GM21367 (cell line): ENCODE measurements around the gene FAM3D.

ENCODE experiments used
- ATAC-seq: cut with Tn5 transposase; IDR thresholded peaks from one replicate; pipeline ENCODE4 v1.9.1; 2021; ENCODE audit not compliant: unreplicated experiment

The FAM3D gene

GRCh38 chr3:58628823-58629562, 37.6 kb downstream of the FAM3D start:
- ATAC-seq = no peak

DNA sequence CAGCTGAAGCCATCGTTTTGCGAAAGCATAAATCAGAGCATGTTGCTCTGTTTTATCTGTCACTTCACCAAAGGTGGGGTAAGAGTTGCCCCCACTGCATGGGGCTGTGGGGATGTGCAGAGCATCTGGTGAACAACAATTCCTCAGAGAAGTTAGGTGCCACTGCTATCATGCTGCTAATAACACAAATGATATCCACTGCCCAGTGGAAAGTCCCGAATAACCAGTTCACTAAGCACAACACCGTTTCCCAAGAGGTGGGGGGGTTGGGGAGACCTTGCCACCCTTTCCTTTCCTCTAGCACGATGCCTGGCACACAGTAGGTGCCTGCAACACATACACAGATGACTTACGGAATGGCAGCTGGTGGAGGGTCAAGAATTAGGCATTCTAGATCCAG, 38.6 kb downstream of the FAM3D start:
- no peak for ATAC-seq

- no peak for ATAC-seq
Measured at GRCh38 chr3:58627570-58627885, 39.0 kb downstream of the FAM3D start.

DNA sequence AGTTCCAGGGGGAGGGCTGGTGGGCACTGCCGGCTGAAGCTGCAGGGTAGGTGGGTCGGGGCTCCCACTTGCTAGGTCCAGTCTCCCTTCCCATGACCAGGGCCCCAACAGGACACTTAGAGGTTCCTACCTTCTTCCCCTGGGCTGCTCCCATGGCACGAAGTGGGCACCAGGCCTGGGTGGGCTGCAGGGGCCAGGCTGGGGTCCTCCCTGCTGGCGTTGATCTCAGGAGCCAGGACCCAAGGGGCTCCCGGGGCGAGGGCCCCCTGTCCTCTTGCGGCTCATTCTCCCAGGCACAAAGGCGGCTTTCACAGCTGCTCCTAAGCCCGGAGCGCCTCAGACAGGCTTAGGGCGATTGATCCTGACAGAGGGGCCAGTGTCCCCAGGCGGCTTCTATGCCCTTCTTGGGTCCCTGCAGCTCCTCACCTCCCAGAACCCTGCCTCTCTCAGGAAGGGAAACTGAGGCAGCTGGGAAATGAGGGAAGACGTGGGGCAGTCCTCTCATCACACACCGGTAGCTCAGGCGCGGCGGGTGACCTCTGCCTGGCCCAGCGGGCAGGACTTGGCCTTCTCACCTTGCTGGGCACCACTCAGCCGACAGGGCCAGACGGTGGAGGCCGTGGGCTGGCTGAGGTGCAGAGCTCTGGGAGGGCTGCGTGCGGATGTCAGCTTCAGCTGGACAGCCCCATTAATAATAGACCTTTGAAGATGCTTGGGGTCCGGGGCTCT, 39.6 kb downstream of the FAM3D start:
- ATAC-seq = no peak

DNA sequence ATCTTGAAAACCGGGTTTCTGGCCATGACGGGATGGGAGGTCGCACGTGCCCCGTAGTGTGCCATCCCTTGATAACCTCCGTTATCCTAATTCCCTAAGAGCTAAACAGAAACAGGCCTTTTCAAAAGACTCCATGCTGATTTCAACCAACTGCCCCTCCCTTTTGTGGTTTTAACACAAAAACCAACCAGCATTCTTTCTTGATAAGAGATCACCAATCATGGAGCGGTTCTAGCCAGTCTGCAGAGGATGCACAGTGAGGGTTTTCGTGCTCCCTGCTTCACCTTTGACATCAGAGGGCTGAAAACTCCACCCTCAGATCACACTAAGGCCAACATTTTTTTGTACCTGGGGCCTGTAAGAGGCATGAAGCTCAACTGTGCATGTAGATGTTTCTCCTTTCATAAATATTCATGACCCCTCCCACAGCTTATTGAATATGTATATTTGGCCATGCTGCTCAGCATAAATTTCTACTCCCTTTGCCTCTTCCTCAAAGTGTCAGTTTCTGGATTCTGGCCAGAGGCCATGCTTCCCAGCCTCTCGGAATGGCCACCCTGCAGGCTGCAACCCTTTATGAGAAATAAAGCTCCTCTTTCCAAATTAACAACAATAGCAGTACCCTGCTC, 41.3 kb downstream of the FAM3D start:
- no peak for ATAC-seq

DNA sequence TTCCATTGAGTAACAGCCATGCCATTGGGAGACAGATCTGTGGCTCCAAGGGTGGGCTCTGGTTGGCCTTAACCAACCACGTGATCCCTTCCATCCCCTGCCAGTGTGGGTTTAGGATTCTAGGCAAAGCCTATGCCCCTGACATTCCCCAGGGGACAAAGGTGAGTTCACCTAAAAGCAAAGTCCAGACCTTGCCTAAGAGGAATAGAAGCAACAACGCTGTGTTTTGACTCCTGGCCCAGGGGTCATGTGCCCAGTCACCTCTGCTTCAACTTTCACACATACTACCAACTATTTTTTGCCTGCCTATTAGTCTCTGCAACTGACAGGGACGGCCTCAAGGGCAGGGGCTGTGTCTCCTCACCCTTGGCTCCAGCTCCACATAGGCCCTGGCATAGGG, 42.0 kb downstream of the FAM3D start:
- ATAC-seq = no peak

- no peak for ATAC-seq
Measured at GRCh38 chr3:58623961-58624360, 42.6 kb downstream of the FAM3D start.

DNA sequence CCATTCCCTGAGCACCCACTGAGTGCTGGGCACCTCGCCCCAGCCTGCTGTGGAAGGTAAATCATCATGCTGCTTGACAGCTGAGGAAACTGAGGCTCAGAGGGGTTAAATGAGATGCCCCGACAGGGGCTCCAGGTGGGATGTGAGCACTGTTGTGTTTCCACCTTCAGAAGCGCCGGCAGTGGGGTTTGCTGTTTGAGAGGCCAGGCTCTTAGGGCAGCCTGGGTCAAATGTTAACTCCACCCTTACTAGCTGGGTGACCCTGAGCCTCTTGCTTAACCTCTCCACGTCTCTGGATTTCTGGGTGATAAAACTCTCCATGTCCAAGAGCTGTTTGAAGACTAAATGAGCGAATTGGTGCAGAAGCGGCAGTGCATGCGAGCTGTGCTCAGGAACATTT, 43.1 kb downstream of the FAM3D start:
- no peak for ATAC-seq

DNA sequence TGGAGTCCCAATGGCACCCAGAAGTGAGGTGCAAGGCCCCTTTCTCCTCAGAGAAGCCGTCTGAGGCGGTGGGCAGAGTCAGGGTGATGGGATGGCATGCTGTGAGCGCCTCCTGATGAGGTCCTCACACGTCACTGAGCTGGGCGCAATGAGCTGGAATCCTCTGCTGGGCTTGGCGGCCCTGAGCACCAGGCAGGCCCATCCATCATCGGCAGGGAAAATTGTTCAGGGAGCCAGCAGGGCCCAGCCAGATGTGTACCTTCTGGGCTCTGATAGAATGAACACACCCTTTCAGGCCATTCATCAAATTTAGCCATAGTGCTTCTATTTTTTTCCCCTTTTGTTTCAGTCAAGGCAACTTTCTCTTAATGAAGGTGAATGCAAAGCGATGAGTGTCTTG, 43.7 kb downstream of the FAM3D start:
- ATAC-seq = no peak

- no peak for ATAC-seq
Measured at GRCh38 chr3:58622436-58622835, 44.1 kb downstream of the FAM3D start.

DNA sequence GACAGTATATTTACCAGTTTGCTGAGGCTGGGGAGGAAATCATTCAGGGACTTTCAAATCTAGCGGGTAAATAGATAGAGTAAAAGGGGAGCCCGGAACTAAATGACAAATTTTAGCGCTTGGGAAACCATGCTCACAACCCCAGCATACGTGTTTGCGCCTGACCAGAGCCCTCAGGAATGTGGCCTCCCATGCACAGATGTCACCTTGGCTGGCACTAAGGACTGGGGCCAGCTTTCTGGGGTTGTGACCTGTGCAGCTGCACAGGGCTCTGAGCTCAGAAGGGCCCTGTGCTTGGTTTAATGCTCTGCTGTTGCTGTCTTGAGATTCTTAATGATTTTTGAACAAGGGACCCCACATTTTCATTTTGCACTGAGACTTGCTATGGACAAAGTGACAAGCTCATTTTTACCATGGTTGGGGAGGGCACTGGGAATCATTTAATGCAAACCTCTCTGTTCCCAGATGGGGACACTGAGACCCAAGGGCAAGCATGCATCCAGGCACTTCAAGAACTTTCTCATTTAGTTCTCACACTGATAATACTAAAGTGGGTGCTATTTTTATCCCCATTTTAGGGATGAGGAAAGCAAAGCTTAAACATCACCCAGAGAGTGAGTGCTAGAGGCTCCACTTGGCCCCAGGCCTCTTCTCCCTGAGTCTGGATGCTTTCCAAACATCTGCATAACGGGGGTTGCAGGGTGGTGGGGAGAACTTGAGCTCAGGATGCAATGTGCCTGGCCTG, 45.3 kb downstream of the FAM3D start:
- ATAC-seq = no peak

DNA sequence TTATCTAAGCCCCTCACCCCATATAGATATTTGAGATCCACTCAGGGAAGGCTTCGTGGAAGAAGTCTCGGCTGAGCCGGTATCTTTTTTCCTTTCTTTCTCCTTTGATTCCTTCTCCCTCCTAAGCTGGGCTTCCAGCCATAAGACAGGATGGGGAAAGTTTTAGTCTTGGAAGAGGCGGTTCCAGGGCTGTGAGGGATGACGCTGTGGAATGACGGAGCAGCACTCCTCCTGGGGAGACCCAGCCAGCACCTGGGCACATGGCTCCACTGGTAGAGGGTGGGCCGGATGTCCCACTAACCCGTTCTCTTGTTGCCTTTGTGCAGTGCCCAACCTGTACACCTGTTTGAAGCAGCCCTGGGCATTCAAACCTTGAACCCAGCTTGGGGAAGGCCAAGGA, 46.2 kb downstream of the FAM3D start:
- ATAC-seq = no peak

- no peak for ATAC-seq
Measured at GRCh38 chr3:58617338-58617761, 49.2 kb downstream of the FAM3D start.

DNA sequence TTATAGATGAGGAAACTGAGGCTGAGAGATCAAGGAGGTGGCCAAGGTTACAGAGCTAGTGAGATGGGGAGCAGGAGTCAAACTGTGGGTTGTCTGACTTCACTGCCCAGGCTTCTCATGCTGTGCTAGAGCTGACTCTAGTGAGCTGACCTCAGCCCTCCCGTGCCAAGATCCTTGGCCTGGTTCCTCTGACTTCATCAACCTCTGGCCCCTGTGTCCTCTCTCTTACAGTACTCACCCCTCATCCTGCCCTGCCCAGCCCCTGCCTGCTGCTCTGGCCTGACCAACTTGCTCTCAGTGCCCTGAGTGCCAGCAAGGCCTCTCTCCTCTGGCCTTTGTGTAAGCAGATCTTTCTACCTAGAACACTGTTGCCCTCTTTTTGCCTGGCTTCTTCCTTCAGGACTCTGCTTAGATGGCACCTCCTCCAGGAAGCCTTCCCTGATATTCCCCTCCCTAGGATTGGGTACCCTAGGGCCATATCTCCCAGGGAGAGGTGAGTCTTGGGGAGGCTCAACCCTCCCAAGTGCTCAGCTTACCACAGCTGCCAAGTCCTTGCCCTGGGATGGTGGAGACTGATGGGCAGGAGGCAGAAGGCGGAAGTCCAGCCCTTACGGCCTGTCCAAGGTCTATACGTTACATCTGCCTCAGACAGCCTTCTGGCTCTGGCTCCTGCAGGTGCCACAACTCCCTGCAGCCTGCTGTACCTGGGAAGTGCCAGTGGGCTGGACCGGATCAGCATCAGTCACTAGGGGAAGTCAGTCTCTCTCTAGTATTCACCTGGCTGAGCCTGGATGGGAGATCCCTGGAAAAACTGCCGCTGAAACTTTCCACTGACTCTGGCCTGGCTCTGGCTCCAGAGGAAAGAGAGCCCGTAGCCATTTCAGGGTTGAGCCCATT, 53.1 kb downstream of the FAM3D start:
- ATAC-seq = no peak

DNA sequence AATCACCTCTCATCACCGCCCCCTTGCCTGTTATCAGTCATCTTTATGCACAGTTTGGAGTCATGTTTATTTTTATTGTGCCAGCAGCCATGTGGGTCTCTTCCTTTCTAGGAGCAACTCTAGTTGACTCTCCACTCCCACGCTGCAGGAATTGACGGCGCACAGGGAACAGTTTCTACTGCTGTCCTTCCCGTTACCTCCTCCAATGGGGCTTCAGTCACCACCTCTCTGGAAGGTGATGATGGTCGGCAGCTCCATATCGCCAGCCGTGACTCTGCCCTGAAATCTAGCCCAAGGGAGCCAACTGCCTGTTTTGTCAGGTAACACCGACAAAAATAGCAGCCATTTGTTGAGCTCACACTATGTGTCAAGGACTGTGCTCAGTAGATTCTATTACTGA, 53.7 kb downstream of the FAM3D start:
- no peak for ATAC-seq

DNA sequence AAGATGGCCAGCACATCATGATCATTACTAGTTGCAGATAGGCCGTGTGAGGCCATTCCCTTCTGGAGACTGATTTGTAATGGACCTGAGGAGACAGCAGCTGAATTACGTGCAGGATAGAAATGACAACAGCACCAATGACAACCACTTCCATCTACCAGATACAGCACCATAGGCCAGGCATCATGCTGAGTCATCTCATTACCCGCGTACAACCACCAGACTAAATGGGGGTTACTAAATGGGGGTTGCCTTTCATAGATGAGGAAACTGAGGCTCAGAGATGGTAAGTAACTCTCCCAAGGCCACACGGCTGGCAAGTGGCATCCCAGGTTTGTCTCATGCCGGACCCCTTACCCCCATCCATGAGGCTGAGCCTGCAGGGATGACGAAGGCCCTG, 56.6 kb downstream of the FAM3D start:
- ATAC-seq = no peak

DNA sequence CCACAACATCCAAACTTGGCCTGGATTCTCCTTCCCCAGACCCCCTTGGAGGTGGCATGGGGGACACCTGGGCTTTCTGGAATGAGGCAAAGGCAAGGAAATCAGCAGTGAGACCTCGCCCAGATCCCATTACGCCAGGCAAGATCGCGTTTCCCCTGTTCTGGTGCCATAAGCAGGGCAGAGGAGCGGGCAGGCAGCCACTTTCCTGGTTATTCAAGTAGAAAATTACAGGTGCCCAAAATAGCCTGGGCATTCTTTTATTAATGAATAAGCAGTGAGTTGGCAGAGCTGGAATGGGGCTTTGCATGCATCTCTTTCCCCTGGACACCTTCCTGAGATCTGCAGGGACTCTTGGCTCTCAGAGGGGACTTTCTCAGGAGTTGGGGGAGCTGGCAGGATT, 57.9 kb downstream of the FAM3D start:
- no peak for ATAC-seq

- ATAC-seq = no peak
Measured at GRCh38 chr3:58607816-58608215, 58.8 kb downstream of the FAM3D start.

GRCh38 chr3:58606693-58607092, 59.9 kb downstream of the FAM3D start:
- no peak for ATAC-seq

DNA sequence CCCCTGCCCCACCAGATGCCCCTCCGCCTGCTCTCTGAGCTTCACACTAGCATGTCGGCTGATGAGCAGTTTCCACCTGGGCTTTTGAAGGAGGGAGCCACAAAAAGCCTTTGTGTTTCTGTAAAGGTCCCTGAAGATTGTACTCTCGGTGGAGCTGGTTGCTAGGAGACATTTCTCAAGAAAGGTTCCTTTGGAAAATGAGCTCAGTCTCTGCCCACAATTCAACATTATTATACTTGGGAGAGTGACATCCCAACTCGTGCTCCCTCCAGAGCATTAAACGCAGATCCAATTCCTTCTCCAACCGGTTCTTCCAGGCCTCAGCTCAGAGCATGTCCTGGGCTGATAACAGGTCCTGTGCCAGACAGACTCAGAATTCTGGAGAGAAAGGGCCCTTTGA, 62.5 kb downstream of the FAM3D start:
- ATAC-seq = no peak

- no peak for ATAC-seq
Measured at GRCh38 chr3:58603606-58604005, 63.0 kb downstream of the FAM3D start.
